ENCODE data around the gene GLI3.

GLI3 gene

GRCh38 chr7:42026622-42027197, 210.3 kb downstream of the GLI3 start:
- Mint-ChIP-seq H3K27me3 (no peaks in the 10 kb centered on the region), H3K27ac (ENCODE audit: low read depth) (no peak overlapping the region), H3K4me1 (no peaks in the 10 kb centered on the region), H3K9me3 (no peaks in the 10 kb centered on the region), H3K4me3 (no peak overlapping the region), H3K36me3 (ENCODE audit: insufficient read depth) (no peaks in the 10 kb centered on the region)
- DNase-seq (ENCODE audit: low spot score in 2 of 2): no peak
- ATAC-seq (replicated peaks; ENCODE audit: extremely low read depth, poor library complexity, severe bottlenecking): no peak

GRCh38 chr7:42025635-42026375, 211.2 kb downstream of the GLI3 start:
- no peak for DNase-seq (ENCODE audit: low spot score in 2 of 2)
- Mint-ChIP-seq H3K4me1 (no peaks in the 10 kb centered on the region), H3K27ac (ENCODE audit: low read depth) (no peak overlapping the region), H3K36me3 (ENCODE audit: insufficient read depth) (no peaks in the 10 kb centered on the region), H3K4me3 (no peak overlapping the region), H3K27me3 (no peaks in the 10 kb centered on the region), H3K9me3 (no peaks in the 10 kb centered on the region)
- ATAC-seq (replicated peaks; ENCODE audit: extremely low read depth, poor library complexity, severe bottlenecking): no peak

GRCh38 chr7:42024537-42024936, 212.5 kb downstream of the GLI3 start:
- ATAC-seq (replicated peaks; ENCODE audit: extremely low read depth, poor library complexity, severe bottlenecking): no peak
- no peak for DNase-seq (ENCODE audit: low spot score in 2 of 2)
- Mint-ChIP-seq H3K4me3 (no peak overlapping the region), H3K27me3 (no peaks in the 10 kb centered on the region), H3K4me1 (no peaks in the 10 kb centered on the region), H3K36me3 (ENCODE audit: insufficient read depth) (no peaks in the 10 kb centered on the region), H3K9me3 (no peaks in the 10 kb centered on the region), H3K27ac (ENCODE audit: low read depth) (no peak overlapping the region)

GRCh38 chr7:42023262-42023661, 213.7 kb downstream of the GLI3 start:
- Mint-ChIP-seq H3K4me3 (no peak overlapping the region), H3K27ac (ENCODE audit: low read depth) (no peak overlapping the region), H3K27me3 (no peaks in the 10 kb centered on the region), H3K4me1 (no peaks in the 10 kb centered on the region), H3K9me3 (no peaks in the 10 kb centered on the region), H3K36me3 (ENCODE audit: insufficient read depth) (no peaks in the 10 kb centered on the region)
- no peak for DNase-seq (ENCODE audit: low spot score in 2 of 2)
- no peak for ATAC-seq (replicated peaks; ENCODE audit: extremely low read depth, poor library complexity, severe bottlenecking)

- H3K27me3 Mint-ChIP-seq: peaks cover under 1% of the 10 kb centered on the region
- ATAC-seq (replicated peaks; ENCODE audit: extremely low read depth, poor library complexity, severe bottlenecking): no peak
- no peak overlapping the region for H3K4me3 Mint-ChIP-seq
- no peak for DNase-seq (ENCODE audit: low spot score in 2 of 2)
- no peaks in the 10 kb centered on the region for H3K36me3 Mint-ChIP-seq (ENCODE audit: insufficient read depth)
- no peaks in the 10 kb centered on the region for H3K4me1 Mint-ChIP-seq
- no peaks in the 10 kb centered on the region for H3K9me3 Mint-ChIP-seq
- no peak overlapping the region for H3K27ac Mint-ChIP-seq (ENCODE audit: low read depth)
These were observed 214.2 kb downstream of the GLI3 start for GRCh38 chr7:42022791-42023190.

GRCh38 chr7:42022056-42022455, 215.0 kb downstream of the GLI3 start:
- Mint-ChIP-seq H3K4me3 (no peak overlapping the region), H3K9me3 (no peaks in the 10 kb centered on the region), H3K27me3 (peaks cover 8% of the 10 kb centered on the region), H3K36me3 (ENCODE audit: insufficient read depth) (no peaks in the 10 kb centered on the region), H3K27ac (ENCODE audit: low read depth) (no peak overlapping the region), H3K4me1 (no peaks in the 10 kb centered on the region)
- no peak for DNase-seq (ENCODE audit: low spot score in 2 of 2)
- ATAC-seq (replicated peaks; ENCODE audit: extremely low read depth, poor library complexity, severe bottlenecking): no peak

- no peak for DNase-seq (ENCODE audit: low spot score in 2 of 2)
These were observed 215.4 kb downstream of the GLI3 start for GRCh38 chr7:42021631-42022030.

GRCh38 chr7:42020061-42020460, 216.9 kb downstream of the GLI3 start:
- Mint-ChIP-seq H3K36me3 (ENCODE audit: insufficient read depth) (no peaks in the 10 kb centered on the region), H3K9me3 (peaks cover 5% of the 10 kb centered on the region), H3K27ac (ENCODE audit: low read depth) (no peak overlapping the region), H3K4me3 (no peak overlapping the region), H3K4me1 (no peaks in the 10 kb centered on the region), H3K27me3 (peaks cover 10% of the 10 kb centered on the region)
- ATAC-seq (replicated peaks; ENCODE audit: extremely low read depth, poor library complexity, severe bottlenecking) (no peak), DNase-seq (ENCODE audit: low spot score in 2 of 2) (no peak)

More at GRCh38 chr7:42021631-42022030, 215.4 kb downstream of the GLI3 start:
- Mint-ChIP-seq H3K4me1 (no peaks in the 10 kb centered on the region), H3K36me3 (ENCODE audit: insufficient read depth) (no peaks in the 10 kb centered on the region), H3K27me3 (peaks cover 10% of the 10 kb centered on the region), H3K27ac (ENCODE audit: low read depth) (no peak overlapping the region), H3K4me3 (no peak overlapping the region), H3K9me3 (peaks cover 3% of the 10 kb centered on the region)
- no peak for ATAC-seq (replicated peaks; ENCODE audit: extremely low read depth, poor library complexity, severe bottlenecking)

GRCh38 chr7:42017349-42017986, 219.5 kb downstream of the GLI3 start:
- Mint-ChIP-seq H3K4me3 (no peak overlapping the region), H3K4me1 (no peaks in the 10 kb centered on the region), H3K27me3 (peaks cover 10% of the 10 kb centered on the region), H3K27ac (ENCODE audit: low read depth) (no peak overlapping the region), H3K36me3 (ENCODE audit: insufficient read depth) (no peaks in the 10 kb centered on the region), H3K9me3 (peaks cover 16% of the 10 kb centered on the region)
- no peak for ATAC-seq (replicated peaks; ENCODE audit: extremely low read depth, poor library complexity, severe bottlenecking)
- DNase-seq (ENCODE audit: low spot score in 2 of 2): no peak

- peaks cover 10% of the 10 kb centered on the region for H3K27me3 Mint-ChIP-seq
- no peak overlapping the region for H3K4me3 Mint-ChIP-seq
- no peak for ATAC-seq (replicated peaks; ENCODE audit: extremely low read depth, poor library complexity, severe bottlenecking)
These were observed 220.5 kb downstream of the GLI3 start for GRCh38 chr7:42016517-42016916.

GRCh38 chr7:42014625-42015618, 222.1 kb downstream of the GLI3 start:
- Mint-ChIP-seq H3K27ac (ENCODE audit: low read depth) (no peak overlapping the region), H3K9me3 (peaks cover 16% of the 10 kb centered on the region), H3K36me3 (ENCODE audit: insufficient read depth) (no peaks in the 10 kb centered on the region), H3K4me1 (no peaks in the 10 kb centered on the region), H3K4me3 (no peak overlapping the region), H3K27me3 (peaks cover 10% of the 10 kb centered on the region)
- ATAC-seq (replicated peaks; ENCODE audit: extremely low read depth, poor library complexity, severe bottlenecking): no peak
- DNase-seq (ENCODE audit: low spot score in 2 of 2): no peak

More at GRCh38 chr7:42016517-42016916, 220.5 kb downstream of the GLI3 start:
- Mint-ChIP-seq H3K27ac (ENCODE audit: low read depth) (no peak overlapping the region), H3K36me3 (ENCODE audit: insufficient read depth) (no peaks in the 10 kb centered on the region), H3K9me3 (peaks cover 16% of the 10 kb centered on the region), H3K4me1 (no peaks in the 10 kb centered on the region)
- no peak for DNase-seq (ENCODE audit: low spot score in 2 of 2)

- Mint-ChIP-seq H3K4me3 (no peak overlapping the region), H3K36me3 (ENCODE audit: insufficient read depth) (no peaks in the 10 kb centered on the region), H3K4me1 (no peaks in the 10 kb centered on the region), H3K9me3 (peaks cover 16% of the 10 kb centered on the region), H3K27me3 (peaks cover 10% of the 10 kb centered on the region), H3K27ac (ENCODE audit: low read depth) (no peak overlapping the region)
- no peak for DNase-seq (ENCODE audit: low spot score in 2 of 2)
- ATAC-seq (replicated peaks; ENCODE audit: extremely low read depth, poor library complexity, severe bottlenecking): no peak
These were observed 224.1 kb downstream of the GLI3 start for GRCh38 chr7:42012786-42013360.

All from central memory CD8-positive, alpha-beta T cell (primary cell).